ENCODE measurements around the gene RAD23A.
"Not testable (repeated sequence)": the region's sequence is repeated elsewhere in the genome, so short reads cannot be mapped to it uniquely, and the experiment has no call there.

The RAD23A gene

GRCh38 chr19:12937927-12938778, 7.5 kb upstream of the RAD23A start, which contains the start of gene CALR:
TSS of gene CALR (plus strand) at chr19:12938609. CDS start at chr19:12938680, 71 bp downstream.
- DNase-seq (ENCODE audit: low spot score): peak; percentile 99

GRCh38 chr19:12938779-12939601, 6.7 kb upstream of the RAD23A start:
- no peak for DNase-seq (ENCODE audit: low spot score)

- DNase-seq (ENCODE audit: low spot score): no peak
Observed at GRCh38 chr19:12939975-12940423, 5.7 kb upstream of the RAD23A start.

GRCh38 chr19:12940897-12941296, 4.8 kb upstream of the RAD23A start:
- DNase-seq (ENCODE audit: low spot score): no peak

- no peak for DNase-seq (ENCODE audit: low spot score)
Observed at GRCh38 chr19:12943437-12944044, 2.1 kb upstream of the RAD23A start.

GRCh38 chr19:12944104-12944674, 1.5 kb upstream of the RAD23A start:
- no peak for DNase-seq (ENCODE audit: low spot score)

GRCh38 chr19:12946092-12946721, 545 bp downstream of the RAD23A start:
- DNase-seq (ENCODE audit: low spot score): peak; percentile 89

- no peak for DNase-seq (ENCODE audit: low spot score)
Observed at GRCh38 chr19:12946731-12947496, 1.3 kb downstream of the RAD23A start.

- DNase-seq (ENCODE audit: low spot score): no peak
Observed at GRCh38 chr19:12947702-12948611, 2.3 kb downstream of the RAD23A start.

GRCh38 chr19:12948612-12949362, 3.1 kb downstream of the RAD23A start:
- DNase-seq (ENCODE audit: low spot score): no peak

- no peak for DNase-seq (ENCODE audit: low spot score)
Observed at GRCh38 chr19:12949363-12950283, 4.0 kb downstream of the RAD23A start.

GRCh38 chr19:12952050-12952449, 6.4 kb downstream of the RAD23A start:
- DNase-seq (ENCODE audit: low spot score): not testable (repeated sequence)

- no peak for DNase-seq (ENCODE audit: low spot score)
Observed at GRCh38 chr19:12952488-12953137, 7.0 kb downstream of the RAD23A start.

GRCh38 chr19:12953138-12953798, 7.6 kb downstream of the RAD23A start:
- DNase-seq (ENCODE audit: low spot score): no peak

- DNase-seq (ENCODE audit: low spot score): no peak
Observed at GRCh38 chr19:12953799-12954611, 8.3 kb downstream of the RAD23A start.

- DNase-seq (ENCODE audit: low spot score): no peak
Observed at GRCh38 chr19:12954612-12954962, 8.9 kb downstream of the RAD23A start.
